ENCODE results near the gene CD93. TPM values are rescaled to one million over a fixed set of nuclear protein-coding genes. Genes with fewer than 3 reads are reported as not detected.

The CD93 gene
- polyA plus RNA-seq, 1 donor, result 17.3 TPM

GRCh38 chr20:23112595-23112994 is 26.5 kb upstream of the CD93 start:
- Histone ChIP-seq H3K27ac (ENCODE audit: low read length) (no peak overlapping the region), H3K4me1 (ENCODE audit: control insufficient read depth, insufficient read depth, low read length) (no peaks in the 10 kb centered on the region), H3K4me3 (ENCODE audit: low read length) (no peak overlapping the region), H3K36me3 (ENCODE audit: control insufficient read depth, insufficient read depth, low read length) (no peaks in the 10 kb centered on the region), H3K9me3 (ENCODE audit: control insufficient read depth, low read depth, low read length) (no peaks in the 10 kb centered on the region), H3K27me3 (ENCODE audit: control insufficient read depth, insufficient read depth, low read length) (no peaks in the 10 kb centered on the region)
- DNase-seq, result no peak
- no CpG with 5 or more reads among the region's 1 CpG for WGBS (ENCODE audit: insufficient coverage, low lambda C conversion rate)

- Histone ChIP-seq H3K4me3 (ENCODE audit: low read length) (no peak overlapping the region), H3K27ac (ENCODE audit: low read length) (no peak overlapping the region), H3K4me1 (ENCODE audit: control insufficient read depth, insufficient read depth, low read length) (no peaks in the 10 kb centered on the region), H3K9me3 (ENCODE audit: control insufficient read depth, low read depth, low read length) (no peaks in the 10 kb centered on the region), H3K27me3 (ENCODE audit: control insufficient read depth, insufficient read depth, low read length) (no peaks in the 10 kb centered on the region), H3K36me3 (ENCODE audit: control insufficient read depth, insufficient read depth, low read length) (no peaks in the 10 kb centered on the region)
- DNase-seq, result no peak
- no CpG with 5 or more reads among the region's 9 CpGs for WGBS (ENCODE audit: insufficient coverage, low lambda C conversion rate)
These were observed 25.8 kb upstream of the CD93 start for GRCh38 chr20:23111944-23112342.

- no peak overlapping the region for H3K4me3 ChIP-seq (ENCODE audit: low read length)
- no peaks in the 10 kb centered on the region for H3K9me3 ChIP-seq (ENCODE audit: control insufficient read depth, low read depth, low read length)
- no CpG with 5 or more reads among the region's 16 CpGs for WGBS (ENCODE audit: insufficient coverage, low lambda C conversion rate)
- no peak overlapping the region for H3K27ac ChIP-seq (ENCODE audit: low read length)
- DNase-seq, result no peak
- no peaks in the 10 kb centered on the region for H3K36me3 ChIP-seq (ENCODE audit: control insufficient read depth, insufficient read depth, low read length)
- H3K4me1 ChIP-seq (ENCODE audit: control insufficient read depth, insufficient read depth, low read length), result no peaks in the 10 kb centered on the region
- H3K27me3 ChIP-seq (ENCODE audit: control insufficient read depth, insufficient read depth, low read length), result no peaks in the 10 kb centered on the region
These were observed 25.3 kb upstream of the CD93 start for GRCh38 chr20:23111307-23111943.

- Histone ChIP-seq H3K27me3 (ENCODE audit: control insufficient read depth, insufficient read depth, low read length) (no peaks in the 10 kb centered on the region), H3K27ac (ENCODE audit: low read length) (no peak overlapping the region), H3K4me3 (ENCODE audit: low read length) (no peak overlapping the region), H3K4me1 (ENCODE audit: control insufficient read depth, insufficient read depth, low read length) (no peaks in the 10 kb centered on the region), H3K9me3 (ENCODE audit: control insufficient read depth, low read depth, low read length) (no peaks in the 10 kb centered on the region), H3K36me3 (ENCODE audit: control insufficient read depth, insufficient read depth, low read length) (no peaks in the 10 kb centered on the region)
- no peak for DNase-seq
- WGBS (ENCODE audit: insufficient coverage, low lambda C conversion rate), result no CpG with 5 or more reads among the region's 3 CpGs
These were observed 22.7 kb upstream of the CD93 start for GRCh38 chr20:23108871-23109270.

- H3K4me3 ChIP-seq (ENCODE audit: low read length), result no peak overlapping the region
- no peaks in the 10 kb centered on the region for H3K4me1 ChIP-seq (ENCODE audit: control insufficient read depth, insufficient read depth, low read length)
- H3K27ac ChIP-seq (ENCODE audit: low read length), result no peak overlapping the region
- H3K9me3 ChIP-seq (ENCODE audit: control insufficient read depth, low read depth, low read length), result no peaks in the 10 kb centered on the region
- no peaks in the 10 kb centered on the region for H3K36me3 ChIP-seq (ENCODE audit: control insufficient read depth, insufficient read depth, low read length)
- no peaks in the 10 kb centered on the region for H3K27me3 ChIP-seq (ENCODE audit: control insufficient read depth, insufficient read depth, low read length)
- no peak for DNase-seq
- no CpG with 5 or more reads among the region's 3 CpGs for WGBS (ENCODE audit: insufficient coverage, low lambda C conversion rate)
These were observed 21.3 kb upstream of the CD93 start for GRCh38 chr20:23107466-23107865.

- no CpG with 5 or more reads among the region's 9 CpGs for WGBS (ENCODE audit: insufficient coverage, low lambda C conversion rate)
- no peak overlapping the region for H3K4me3 ChIP-seq (ENCODE audit: low read length)
- H3K9me3 ChIP-seq (ENCODE audit: control insufficient read depth, low read depth, low read length), result no peaks in the 10 kb centered on the region
- no peaks in the 10 kb centered on the region for H3K4me1 ChIP-seq (ENCODE audit: control insufficient read depth, insufficient read depth, low read length)
- DNase-seq, result no peak
- no peaks in the 10 kb centered on the region for H3K36me3 ChIP-seq (ENCODE audit: control insufficient read depth, insufficient read depth, low read length)
- no peaks in the 10 kb centered on the region for H3K27me3 ChIP-seq (ENCODE audit: control insufficient read depth, insufficient read depth, low read length)
- H3K27ac ChIP-seq (ENCODE audit: low read length), result peak overlapping the region; percentile 9
These were observed 20.2 kb upstream of the CD93 start for GRCh38 chr20:23106271-23106851.

GRCh38 chr20:23105193-23105592 is 19.1 kb upstream of the CD93 start:
- Histone ChIP-seq H3K36me3 (ENCODE audit: control insufficient read depth, insufficient read depth, low read length) (no peaks in the 10 kb centered on the region), H3K9me3 (ENCODE audit: control insufficient read depth, low read depth, low read length) (no peaks in the 10 kb centered on the region), H3K4me3 (ENCODE audit: low read length) (no peak overlapping the region), H3K27ac (ENCODE audit: low read length) (no peak overlapping the region), H3K4me1 (ENCODE audit: control insufficient read depth, insufficient read depth, low read length) (no peaks in the 10 kb centered on the region), H3K27me3 (ENCODE audit: control insufficient read depth, insufficient read depth, low read length) (no peaks in the 10 kb centered on the region)
- no CpG with 5 or more reads among the region's 3 CpGs for whole genome bisulfite sequencing (ENCODE audit: insufficient coverage, low lambda C conversion rate)
- DNase-seq, result no peak

- no peaks in the 10 kb centered on the region for H3K9me3 ChIP-seq (ENCODE audit: control insufficient read depth, low read depth, low read length)
These were observed 17.3 kb upstream of the CD93 start for GRCh38 chr20:23103284-23104018.

GRCh38 chr20:23101696-23102406 is 15.7 kb upstream of the CD93 start:
- H3K27ac ChIP-seq (ENCODE audit: low read length), result no peak overlapping the region
- DNase-seq, result no peak
- WGBS (ENCODE audit: insufficient coverage, low lambda C conversion rate), result no CpG with 5 or more reads among the region's 5 CpGs

More at GRCh38 chr20:23103284-23104018, 17.3 kb upstream of the CD93 start:
- no peaks in the 10 kb centered on the region for H3K36me3 ChIP-seq (ENCODE audit: control insufficient read depth, insufficient read depth, low read length)
- H3K4me1 ChIP-seq (ENCODE audit: control insufficient read depth, insufficient read depth, low read length), result no peaks in the 10 kb centered on the region
- no peak for DNase-seq
- 83% methylated on average over 1 of the region's 11 CpGs for WGBS (ENCODE audit: insufficient coverage, low lambda C conversion rate)
- H3K27ac ChIP-seq (ENCODE audit: low read length), result no peak overlapping the region
- H3K4me3 ChIP-seq (ENCODE audit: low read length), result no peak overlapping the region
- H3K27me3 ChIP-seq (ENCODE audit: control insufficient read depth, insufficient read depth, low read length), result no peaks in the 10 kb centered on the region

GRCh38 chr20:23100720-23101107 is 14.6 kb upstream of the CD93 start:
- H3K27ac ChIP-seq (ENCODE audit: low read length), result no peak overlapping the region
- H3K4me3 ChIP-seq (ENCODE audit: low read length), result no peak overlapping the region
- H3K27me3 ChIP-seq (ENCODE audit: control insufficient read depth, insufficient read depth, low read length), result no peaks in the 10 kb centered on the region
- no peak for DNase-seq
- no peaks in the 10 kb centered on the region for H3K36me3 ChIP-seq (ENCODE audit: control insufficient read depth, insufficient read depth, low read length)
- no peaks in the 10 kb centered on the region for H3K9me3 ChIP-seq (ENCODE audit: control insufficient read depth, low read depth, low read length)
- no peaks in the 10 kb centered on the region for H3K4me1 ChIP-seq (ENCODE audit: control insufficient read depth, insufficient read depth, low read length)

More at GRCh38 chr20:23101696-23102406, 15.7 kb upstream of the CD93 start:
- no peaks in the 10 kb centered on the region for H3K4me1 ChIP-seq (ENCODE audit: control insufficient read depth, insufficient read depth, low read length)
- H3K9me3 ChIP-seq (ENCODE audit: control insufficient read depth, low read depth, low read length), result no peaks in the 10 kb centered on the region
- no peaks in the 10 kb centered on the region for H3K27me3 ChIP-seq (ENCODE audit: control insufficient read depth, insufficient read depth, low read length)
- H3K4me3 ChIP-seq (ENCODE audit: low read length), result no peak overlapping the region
- no peaks in the 10 kb centered on the region for H3K36me3 ChIP-seq (ENCODE audit: control insufficient read depth, insufficient read depth, low read length)

Measured in large intestine (tissue), 3 donors.